Activated CD4-positive, alpha-beta memory T cell treated with anti-CD3 and anti-CD28 coated beads for 36 hours (primary cell): ENCODE results near the gene E4F1. TPM values are rescaled to one million over a fixed set of nuclear protein-coding genes. Genes with fewer than 3 reads are reported as not detected.

Experiments used
- CTCF ChIA-PET: fragments of 350-600 bp; sonication (Branson Sonifier 250); formaldehyde crosslinking; loops from one replicate; lab custom pipeline; 2021; ENCODE audit warnings: antibody characterized with exemption, inconsistent platforms; lab: Charles Lee
- POLR2A ChIA-PET: fragments of 350-600 bp; sonication (Branson Sonifier 250); formaldehyde crosslinking; loops from one replicate; lab custom pipeline; 2021; ENCODE audit warnings: antibody characterized with exemption; lab: Charles Lee
- DNase-seq: peaks from one replicate; pipeline ENCODE4 v3.0.0-alpha.2; 2020
- H3K27ac Mint-ChIP-seq: one replicate; pipeline ENCODE4 v1.8.0; 2021; ENCODE audit warnings: mixed read lengths
- H3K27me3 Mint-ChIP-seq: one replicate; pipeline ENCODE4 v1.8.0; 2021; ENCODE audit warnings: mixed read lengths
- H3K36me3 Mint-ChIP-seq: one replicate; pipeline ENCODE4 v1.8.0; 2021; ENCODE audit warnings: mixed read lengths
- H3K4me1 Mint-ChIP-seq: one replicate; pipeline ENCODE4 v1.8.0; 2021; ENCODE audit warnings: low read depth, mixed read lengths
- H3K4me3 Mint-ChIP-seq: one replicate; pipeline ENCODE4 v1.8.0; 2021; ENCODE audit warnings: mild to moderate bottlenecking, mixed read lengths
- H3K9me3 Mint-ChIP-seq: one replicate; pipeline ENCODE4 v1.8.0; 2021; ENCODE audit warnings: mixed read lengths
- intact Hi-C: fragments of 100-400 bp; cut with micrococcal nuclease; formaldehyde crosslinking; loops from one replicate; pipeline ENCODE4 v1.15.1; 2023
- total RNA-seq, 2 experiments: library from RNA; stranded (reverse); gene quantifications; one replicate each; pipeline ENCODE4 v1.2.3, GENCODE V29; 2021

E4F1 gene
- total RNA-seq, 2 experiments from 2014 or later = 19.3 to 19.6 TPM

DNA sequence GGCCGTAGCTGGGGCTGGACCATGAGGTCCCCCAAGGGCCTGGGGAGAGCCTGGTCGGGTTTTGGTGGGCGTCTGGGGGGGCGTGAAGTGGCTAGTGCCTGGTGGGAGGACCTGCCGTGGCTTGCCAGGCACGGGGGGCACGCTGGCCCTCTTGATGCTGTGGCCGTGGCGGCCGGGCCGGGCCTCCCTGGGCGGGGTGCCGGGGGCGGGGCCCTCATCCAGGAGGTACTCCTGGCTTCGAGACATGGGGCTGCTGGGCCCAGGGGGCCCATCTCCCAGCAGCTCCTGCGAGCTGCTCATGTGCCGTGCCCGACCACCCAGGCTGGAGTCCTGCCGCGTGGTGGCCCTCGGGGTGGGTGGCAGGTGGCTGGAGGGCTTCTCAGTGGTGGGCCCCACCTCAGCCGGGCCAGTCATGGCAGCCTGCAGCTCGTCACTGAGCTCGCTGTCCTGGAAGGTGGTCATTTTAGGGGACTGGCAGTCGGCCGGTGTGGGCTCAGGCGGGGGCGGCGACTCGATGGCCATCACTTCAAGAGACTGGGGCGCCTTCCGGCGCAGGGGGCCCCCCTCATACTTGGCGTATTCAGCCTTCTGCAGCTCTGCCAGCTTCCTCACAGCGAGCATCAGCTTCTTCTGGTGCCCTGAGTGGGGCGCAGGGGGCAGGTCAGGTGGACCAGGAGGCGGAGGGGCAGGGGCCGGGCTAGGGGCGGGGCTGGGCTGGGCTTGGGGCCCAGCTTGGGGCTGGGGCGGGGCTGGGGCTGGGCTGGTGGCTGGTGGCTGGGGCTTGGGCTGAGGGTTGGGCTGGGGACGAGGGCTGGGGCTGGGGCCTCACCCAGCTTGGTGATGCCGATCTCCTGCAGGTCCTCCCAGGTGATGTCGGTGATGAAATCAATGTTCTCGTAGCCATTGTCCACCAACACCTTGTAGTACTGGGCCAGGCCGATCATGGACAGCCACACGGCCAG, 42.1 kb upstream of the E4F1 start:
- ChIA-PET CTCF (no interaction called here), POLR2A (no interaction called here)

DNA sequence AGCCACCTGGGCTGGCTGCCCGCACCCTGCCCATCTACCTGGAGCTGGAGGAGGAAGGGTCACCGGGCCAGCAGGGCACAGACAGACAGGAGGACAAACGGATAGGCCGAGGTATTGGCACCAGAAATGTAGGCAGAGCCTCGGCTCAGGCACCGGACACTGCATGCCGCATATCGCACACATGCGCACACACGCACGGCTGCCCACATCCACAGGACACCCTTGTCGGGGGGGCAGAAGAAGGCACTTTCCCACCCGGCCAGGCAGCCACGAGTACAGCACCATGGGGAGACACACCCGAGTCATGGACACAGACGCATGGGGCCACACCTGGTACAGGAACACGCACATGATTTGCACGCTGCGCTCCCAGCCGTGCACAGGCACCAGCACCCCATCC, 41.4 kb upstream of the E4F1 start:
- CTCF ChIA-PET = no interaction called here
- Mint-ChIP-seq H3K4me1 (no peaks in the 10 kb centered on the region), H3K4me3 (no peak overlapping the region), H3K27me3 (no peaks in the 10 kb centered on the region), H3K36me3 (peaks cover 3% of the 10 kb centered on the region), H3K9me3 (no peaks in the 10 kb centered on the region), H3K27ac (no peak overlapping the region)
- intact Hi-C loops = no loop called here
- POLR2A ChIA-PET = no interaction called here
- DNase-seq = no peak

More for the DNA sequence above, 42.1 kb upstream of the E4F1 start:
- Mint-ChIP-seq H3K27ac (no peak overlapping the region), H3K4me3 (no peak overlapping the region), H3K9me3 (no peaks in the 10 kb centered on the region), H3K36me3 (peaks cover 4% of the 10 kb centered on the region), H3K27me3 (no peaks in the 10 kb centered on the region), H3K4me1 (no peaks in the 10 kb centered on the region)
- intact Hi-C loops = no loop called here
- no peak for DNase-seq

DNA sequence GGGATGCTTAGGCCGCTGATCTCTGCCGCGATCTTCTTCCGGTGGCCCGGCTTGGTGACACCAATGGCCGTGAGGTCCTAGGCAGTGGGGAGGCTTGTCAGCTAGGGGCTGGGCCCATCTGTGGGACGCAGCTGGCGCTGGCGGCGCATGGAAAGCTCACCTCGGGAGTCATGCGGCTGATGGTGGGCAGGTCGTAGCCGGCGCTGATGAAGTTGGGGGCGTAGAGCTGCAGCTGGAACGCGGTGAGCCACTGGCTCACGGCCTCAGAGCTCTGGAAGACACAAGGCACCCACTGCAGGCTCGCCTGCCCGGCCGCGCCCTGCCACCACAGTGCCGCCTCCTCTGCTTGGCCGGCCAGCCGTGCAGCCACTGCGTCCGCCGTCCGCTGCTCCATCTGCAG, 39.7 kb upstream of the E4F1 start:
- POLR2A ChIA-PET = no interaction called here
- CTCF ChIA-PET = no interaction called here
- Mint-ChIP-seq H3K27ac (no peak overlapping the region), H3K9me3 (no peaks in the 10 kb centered on the region), H3K4me3 (no peak overlapping the region), H3K36me3 (no peaks in the 10 kb centered on the region), H3K4me1 (no peaks in the 10 kb centered on the region), H3K27me3 (no peaks in the 10 kb centered on the region)
- intact Hi-C loops = no loop called here
- no peak for DNase-seq

DNA sequence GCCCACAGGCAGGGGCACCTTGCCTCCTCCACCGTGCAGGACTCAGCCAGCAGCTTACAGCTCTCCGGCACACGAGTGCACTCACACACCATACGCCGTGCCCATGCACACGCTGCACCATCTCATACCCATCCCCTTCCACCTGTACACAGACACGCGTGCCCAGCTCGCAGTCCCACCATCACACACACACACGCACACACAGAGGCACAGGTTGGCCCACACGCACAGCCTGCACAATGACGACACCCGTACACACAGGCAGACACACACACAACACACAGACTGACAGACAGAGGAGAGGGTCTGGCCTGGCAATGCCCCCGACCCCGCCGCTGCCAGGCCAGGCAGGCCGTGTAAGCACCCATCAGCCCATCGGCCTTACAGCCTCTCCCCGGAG, 39.0 kb upstream of the E4F1 start:
- H3K4me1 Mint-ChIP-seq = no peaks in the 10 kb centered on the region
- no peak overlapping the region for H3K27ac Mint-ChIP-seq
- no peaks in the 10 kb centered on the region for H3K9me3 Mint-ChIP-seq
- H3K4me3 Mint-ChIP-seq = no peak overlapping the region
- no peaks in the 10 kb centered on the region for H3K27me3 Mint-ChIP-seq
- DNase-seq = no peak
- no peaks in the 10 kb centered on the region for H3K36me3 Mint-ChIP-seq
- intact Hi-C loops = no loop called here
- CTCF ChIA-PET = no interaction called here
- POLR2A ChIA-PET = no interaction called here

DNA sequence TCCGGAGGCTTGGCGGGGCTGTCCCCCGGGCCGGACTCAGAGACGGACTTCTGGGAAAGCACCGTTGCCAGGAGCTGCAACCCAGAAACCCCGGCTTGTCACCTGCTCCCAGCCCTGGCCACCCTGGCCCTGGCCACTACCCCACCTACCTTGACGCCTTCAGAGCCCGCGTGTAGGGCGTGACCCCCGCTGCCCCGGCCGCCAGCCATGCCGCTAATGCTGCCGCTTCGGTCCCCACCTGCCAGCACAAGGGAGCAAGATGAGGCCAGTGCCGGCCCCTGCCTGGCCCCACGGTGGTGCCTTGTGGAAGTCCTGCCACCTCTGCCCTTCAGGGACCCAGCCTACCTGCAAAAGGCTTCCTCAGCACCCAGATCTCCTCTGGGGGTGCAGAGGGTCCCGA, 38.4 kb upstream of the E4F1 start:
- CTCF ChIA-PET = no interaction called here
- no peaks in the 10 kb centered on the region for H3K4me1 Mint-ChIP-seq

DNA sequence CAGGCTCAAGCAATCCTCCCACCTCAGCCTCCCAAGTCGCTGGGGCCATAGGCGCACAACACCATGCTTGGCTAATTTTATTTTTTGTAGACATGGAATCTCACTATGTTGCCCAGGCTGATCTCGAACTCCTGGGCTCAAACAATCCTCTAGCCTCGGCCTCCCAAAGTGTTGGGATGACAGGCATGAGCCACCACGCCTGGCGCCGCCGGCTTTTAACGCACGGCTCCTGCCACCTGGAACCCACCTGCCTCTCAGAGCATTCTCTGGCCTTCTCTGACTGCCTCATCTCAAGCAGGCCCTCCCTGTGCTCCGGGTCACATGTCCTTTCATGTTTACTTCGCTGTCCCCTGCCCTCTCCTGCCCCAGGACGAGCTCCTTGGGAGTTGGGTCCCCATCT, 37.3 kb upstream of the E4F1 start:
- Mint-ChIP-seq H3K4me3 (no peak overlapping the region), H3K27ac (no peak overlapping the region), H3K4me1 (no peaks in the 10 kb centered on the region), H3K9me3 (no peaks in the 10 kb centered on the region), H3K36me3 (no peaks in the 10 kb centered on the region), H3K27me3 (no peaks in the 10 kb centered on the region)
- no peak for DNase-seq
- intact Hi-C loops = no loop called here
- POLR2A ChIA-PET = no interaction called here
- CTCF ChIA-PET = no interaction called here

More for the DNA sequence above, 38.4 kb upstream of the E4F1 start:
- H3K27ac Mint-ChIP-seq = no peak overlapping the region
- no peaks in the 10 kb centered on the region for H3K27me3 Mint-ChIP-seq
- no peak overlapping the region for H3K4me3 Mint-ChIP-seq
- H3K36me3 Mint-ChIP-seq = no peaks in the 10 kb centered on the region
- POLR2A ChIA-PET = no interaction called here
- DNase-seq = no peak
- intact Hi-C loops = no loop called here
- H3K9me3 Mint-ChIP-seq = no peaks in the 10 kb centered on the region

DNA sequence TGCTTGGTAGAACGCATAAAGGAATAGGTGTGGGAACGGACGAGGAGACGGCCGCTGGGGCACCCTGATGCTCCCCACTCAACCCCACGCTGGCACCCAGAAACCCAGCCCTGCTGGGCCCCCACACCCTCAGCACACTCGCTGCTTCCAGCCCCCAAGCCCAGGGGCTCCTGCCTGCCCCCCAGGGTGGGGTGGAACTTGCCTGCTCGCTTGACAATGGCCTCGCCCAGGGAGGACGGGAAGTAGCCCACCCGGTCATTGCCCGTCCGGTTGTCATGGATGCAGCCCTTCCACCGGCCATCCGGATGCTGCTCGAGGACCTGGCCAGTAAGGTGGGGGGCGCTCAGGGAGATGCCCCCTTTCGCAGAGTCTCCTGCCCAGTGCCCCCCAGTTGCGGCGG, 36.9 kb upstream of the E4F1 start:
- Mint-ChIP-seq H3K27me3 (no peaks in the 10 kb centered on the region), H3K36me3 (no peaks in the 10 kb centered on the region), H3K4me1 (no peaks in the 10 kb centered on the region), H3K9me3 (no peaks in the 10 kb centered on the region), H3K4me3 (no peak overlapping the region), H3K27ac (no peak overlapping the region)
- ChIA-PET CTCF (no interaction called here), POLR2A (no interaction called here)
- intact Hi-C loops = no loop called here
- DNase-seq = no peak

DNA sequence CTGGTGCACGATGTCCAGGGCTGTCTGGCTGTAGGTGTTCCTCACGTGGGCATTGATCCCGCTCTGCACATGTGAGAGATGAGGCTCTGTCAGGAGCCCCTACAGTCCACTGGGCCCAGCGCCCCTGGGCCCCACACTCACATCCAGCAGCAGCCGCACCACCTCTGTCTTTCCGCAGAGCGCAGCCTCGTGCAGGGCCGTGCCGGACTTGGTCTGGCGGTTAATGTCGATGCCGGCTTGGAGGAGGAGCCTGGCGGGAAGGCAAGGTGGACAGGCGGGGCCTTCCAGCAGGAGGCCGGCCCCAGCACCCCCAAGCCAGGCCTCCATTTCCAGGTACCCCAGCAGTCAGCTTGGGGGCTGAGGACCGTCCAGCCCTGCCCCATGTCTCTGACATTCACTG, 36.2 kb upstream of the E4F1 start:
- Mint-ChIP-seq H3K27me3 (no peaks in the 10 kb centered on the region), H3K9me3 (no peaks in the 10 kb centered on the region), H3K4me3 (no peak overlapping the region), H3K4me1 (no peaks in the 10 kb centered on the region), H3K27ac (no peak overlapping the region), H3K36me3 (no peaks in the 10 kb centered on the region)
- POLR2A ChIA-PET = no interaction called here
- intact Hi-C loops = no loop called here
- CTCF ChIA-PET = no interaction called here
- no peak for DNase-seq

DNA sequence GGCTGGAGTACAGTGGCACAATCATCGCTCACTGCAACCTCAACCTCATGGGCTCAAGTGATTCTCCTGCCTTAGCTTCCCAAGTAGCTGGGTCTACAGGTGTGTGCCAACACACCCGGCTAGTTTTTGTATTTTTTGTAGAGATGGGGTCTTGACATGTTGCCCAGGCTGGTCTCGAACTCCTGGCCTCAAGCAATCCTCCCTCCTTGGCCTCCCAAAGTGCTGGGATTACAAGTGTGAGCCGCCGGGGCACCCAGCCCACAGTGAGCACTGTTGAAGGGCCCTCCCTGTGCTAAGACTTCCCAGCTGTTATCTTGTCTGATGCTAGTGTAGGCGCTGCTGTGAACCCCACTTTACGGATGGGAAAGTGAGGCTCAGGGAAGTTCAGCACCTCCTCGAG, 35.0 kb upstream of the E4F1 start:
- intact Hi-C loops = no loop called here
- H3K36me3 Mint-ChIP-seq = no peaks in the 10 kb centered on the region
- DNase-seq = no peak
- H3K27ac Mint-ChIP-seq = no peak overlapping the region
- ChIA-PET CTCF (no interaction called here), POLR2A (interaction anchor here (0.6 kb wide), 1 partner anchor 116 kb away, joined by 5 read pairs; no protein-coding TSS in a partner anchor)
- H3K4me1 Mint-ChIP-seq = no peaks in the 10 kb centered on the region
- H3K4me3 Mint-ChIP-seq = no peak overlapping the region
- no peaks in the 10 kb centered on the region for H3K9me3 Mint-ChIP-seq
- H3K27me3 Mint-ChIP-seq = no peaks in the 10 kb centered on the region

DNA sequence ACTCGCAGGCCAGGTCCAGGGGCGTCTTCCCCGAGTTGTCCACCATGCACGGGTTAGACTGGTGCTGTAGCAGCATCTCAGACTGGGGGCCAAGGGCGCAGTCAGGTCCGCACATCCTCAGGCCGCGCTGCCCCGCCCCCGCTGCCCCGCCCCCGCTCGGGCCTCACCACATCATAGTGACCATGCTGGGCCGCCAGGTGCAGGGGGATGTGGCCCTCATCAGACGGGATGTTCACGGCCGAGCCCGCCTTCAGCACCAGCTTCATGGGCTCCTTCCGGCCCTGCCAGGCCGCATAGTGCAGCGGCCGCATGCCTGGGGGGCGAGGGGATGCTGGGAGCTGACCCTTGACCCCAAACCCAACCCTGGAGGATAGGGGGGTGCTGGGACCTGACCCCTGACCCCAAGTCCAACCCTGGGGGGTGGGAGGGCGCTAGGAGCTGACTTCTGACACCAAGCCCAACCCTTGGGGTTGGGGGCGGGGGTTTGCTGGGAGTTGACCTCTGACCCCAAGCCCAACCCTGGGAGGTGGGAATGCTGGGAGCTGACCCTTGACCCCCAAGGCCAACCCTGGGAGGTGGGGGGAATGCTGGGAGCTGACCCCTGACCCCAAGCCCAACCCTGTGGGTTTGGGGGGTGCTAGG, 34.0 kb upstream of the E4F1 start:
- intact Hi-C loops = no loop called here
- POLR2A ChIA-PET = no interaction called here
- no peak overlapping the region for H3K27ac Mint-ChIP-seq

DNA sequence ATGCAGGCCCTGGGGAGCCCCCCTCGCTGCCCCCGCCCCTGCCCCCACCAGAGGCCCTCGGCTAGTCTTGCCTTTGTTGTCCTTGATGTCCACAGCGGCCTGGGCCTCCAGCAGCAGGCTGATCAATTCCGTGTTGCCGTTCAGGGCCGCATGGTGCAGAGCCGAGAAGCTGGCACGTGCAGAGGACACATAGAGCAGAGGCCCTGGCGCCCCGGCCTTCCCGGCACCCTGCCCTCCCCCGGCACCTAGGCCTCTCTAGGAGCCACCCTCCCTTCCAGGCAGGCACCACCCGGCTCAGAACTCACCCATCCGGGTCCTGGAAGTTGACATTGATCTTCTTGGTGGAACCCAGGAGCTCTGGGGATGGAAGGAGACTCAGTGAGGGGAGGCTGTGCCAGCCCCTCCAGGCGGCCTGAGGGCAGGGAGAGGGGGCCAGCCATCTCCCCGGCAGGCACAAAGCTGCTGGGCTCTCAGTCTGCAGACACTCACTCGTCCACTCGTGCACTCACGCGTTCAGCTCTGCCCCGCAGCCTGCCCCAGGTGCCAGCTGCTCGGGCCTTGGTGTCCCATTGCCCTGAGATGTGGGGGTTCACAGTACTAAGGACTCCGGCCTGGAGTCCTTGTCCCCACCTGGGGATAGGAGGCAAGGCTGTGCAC, 33.3 kb upstream of the E4F1 start:
- no peak overlapping the region for H3K4me3 Mint-ChIP-seq
- POLR2A ChIA-PET = no interaction called here
- no peaks in the 10 kb centered on the region for H3K36me3 Mint-ChIP-seq
- intact Hi-C loops = loop anchor here (10.0 kb wide), 1 partner anchor 315 kb away; no protein-coding TSS in a partner anchor
- DNase-seq = no peak
- H3K4me1 Mint-ChIP-seq = peaks cover 4% of the 10 kb centered on the region
- no peak overlapping the region for H3K27ac Mint-ChIP-seq
- CTCF ChIA-PET = no interaction called here
- H3K9me3 Mint-ChIP-seq = no peaks in the 10 kb centered on the region
- peaks cover 5% of the 10 kb centered on the region for H3K27me3 Mint-ChIP-seq

More for the DNA sequence above, 34.0 kb upstream of the E4F1 start:
- Mint-ChIP-seq H3K4me1 (no peaks in the 10 kb centered on the region), H3K36me3 (no peaks in the 10 kb centered on the region), H3K4me3 (no peak overlapping the region), H3K9me3 (no peaks in the 10 kb centered on the region), H3K27me3 (no peaks in the 10 kb centered on the region)
- CTCF ChIA-PET = no interaction called here
- DNase-seq = no peak

DNA sequence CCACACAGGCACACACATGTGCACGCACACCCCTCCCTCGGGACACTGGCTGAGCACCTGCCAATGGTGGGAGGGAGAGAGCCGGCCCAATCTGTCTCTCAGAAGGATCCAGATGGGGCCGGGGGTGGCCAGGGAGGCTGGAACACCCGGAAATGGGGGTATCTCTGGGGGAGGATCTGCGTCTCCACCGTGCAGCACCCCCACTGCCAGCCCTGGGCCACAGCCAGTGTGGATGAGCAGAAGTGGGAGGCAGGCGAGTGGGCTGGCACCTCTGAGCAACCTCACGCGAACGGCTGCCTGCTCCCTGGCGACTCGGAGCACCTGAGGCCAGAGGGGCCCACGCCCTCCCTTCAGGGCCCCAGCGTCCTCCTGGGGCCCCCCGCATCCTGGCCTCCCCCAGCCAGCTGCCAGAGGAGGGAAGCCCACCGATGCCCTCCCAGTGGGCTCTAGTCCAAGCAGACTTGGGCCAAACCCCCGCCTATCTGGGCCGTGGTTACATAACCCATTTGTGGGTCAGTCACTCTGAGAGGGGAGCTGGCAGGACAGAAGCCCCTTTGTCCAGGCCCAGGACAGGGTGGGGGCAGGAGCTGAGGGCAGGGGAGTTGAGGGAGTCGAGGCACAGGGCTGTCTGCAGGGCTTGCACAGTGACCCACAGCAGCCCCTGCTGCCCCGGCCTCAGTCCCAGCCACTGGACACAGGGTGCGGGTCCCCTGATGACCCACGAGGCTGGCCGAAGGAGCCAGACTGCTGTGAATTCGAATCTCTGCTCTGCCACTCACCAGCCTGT, 32.5 kb upstream of the E4F1 start:
- ChIA-PET POLR2A (no interaction called here), CTCF (no interaction called here)
- DNase-seq = no peak
- H3K36me3 Mint-ChIP-seq = no peaks in the 10 kb centered on the region
- no peak overlapping the region for H3K27ac Mint-ChIP-seq
- H3K27me3 Mint-ChIP-seq = peaks cover 8% of the 10 kb centered on the region
- intact Hi-C loops = loop anchor here (10.0 kb wide), 1 partner anchor 314 kb away; no protein-coding TSS in a partner anchor
- peaks cover 4% of the 10 kb centered on the region for H3K4me1 Mint-ChIP-seq
- no peaks in the 10 kb centered on the region for H3K9me3 Mint-ChIP-seq
- H3K4me3 Mint-ChIP-seq = no peak overlapping the region
